Epithelial cell of prostate (primary cell): ENCODE results near the gene C2orf78.
"Not testable (repeated sequence)": the region's sequence is repeated elsewhere in the genome, so short reads cannot be mapped to it uniquely, and the experiment has no call there.

Source experiments
- DNase-seq: peaks from one replicate; pipeline ENCODE4 v3.0.0-alpha.2; 2011; ENCODE audit warnings: low read depth, low spot score
- H3K27ac ChIP-seq: fragments of 450-650 bp; 2 replicates; pipeline ENCODE4 v1.5.1; 2017; ENCODE audit warnings: mild to moderate bottlenecking

Gene C2orf78

GRCh38 chr2:73783883-73784282, at the start of gene C2orf78:
Gene C2orf78, plus strand, starts transcription at chr2:73784183. Its CDS starts 127 bp downstream, at chr2:73784310.
- peak within 1 kb of the TSS; percentile 38 for H3K27ac ChIP-seq
- not testable (repeated sequence) for DNase-seq

GRCh38 chr2:73736378-73736777, 47.6 kb upstream of the C2orf78 start:
- DNase-seq = no peak
- H3K27ac ChIP-seq = peak overlapping the region; percentile 54

GRCh38 chr2:73736855-73737779, 46.9 kb upstream of the C2orf78 start, which contains the start of gene TPRKB:
Gene TPRKB, minus strand, starts transcription at chr2:73737345. Its CDS starts 2,776 bp downstream, at chr2:73734569.
- peak within 1 kb of the TSS; percentile 54 for H3K27ac ChIP-seq
- DNase-seq = peak; percentile 64

GRCh38 chr2:73739101-73739500, 44.9 kb upstream of the C2orf78 start:
- H3K27ac ChIP-seq = no peak overlapping the region

GRCh38 chr2:73740767-73741166, 43.2 kb upstream of the C2orf78 start:
- no peak overlapping the region for H3K27ac ChIP-seq
- DNase-seq = no peak

More at GRCh38 chr2:73739101-73739500, 44.9 kb upstream of the C2orf78 start:
- peak; percentile 10 for DNase-seq

GRCh38 chr2:73746015-73746876, 37.7 kb upstream of the C2orf78 start:
- no peak for DNase-seq
- H3K27ac ChIP-seq = no peak overlapping the region

GRCh38 chr2:73746877-73747208, 37.1 kb upstream of the C2orf78 start:
- no peak for DNase-seq
- no peak overlapping the region for H3K27ac ChIP-seq

- no peak for DNase-seq
- no peak overlapping the region for H3K27ac ChIP-seq
Observed at GRCh38 chr2:73749314-73749713, 34.7 kb upstream of the C2orf78 start.

GRCh38 chr2:73754332-73754731, 29.7 kb upstream of the C2orf78 start:
- DNase-seq, H3K27ac ChIP-seq: not testable (repeated sequence)

GRCh38 chr2:73759285-73759764, 24.7 kb upstream of the C2orf78 start:
- no peak for DNase-seq
- no peak overlapping the region for H3K27ac ChIP-seq

GRCh38 chr2:73759904-73760303, 24.1 kb upstream of the C2orf78 start:
- no peak for DNase-seq
- H3K27ac ChIP-seq = no peak overlapping the region

- no peak overlapping the region for H3K27ac ChIP-seq
- no peak for DNase-seq
Observed at GRCh38 chr2:73762571-73762970, 21.4 kb upstream of the C2orf78 start.

GRCh38 chr2:73764945-73765344, 19.0 kb upstream of the C2orf78 start:
- DNase-seq = no peak
- no peak overlapping the region for H3K27ac ChIP-seq

GRCh38 chr2:73766349-73766748, 17.6 kb upstream of the C2orf78 start:
- H3K27ac ChIP-seq = peak overlapping the region; percentile 30
- DNase-seq = no peak

GRCh38 chr2:73766994-73767393, 17.0 kb upstream of the C2orf78 start:
- peak overlapping the region; percentile 30 for H3K27ac ChIP-seq
- DNase-seq = no peak

- no peak for DNase-seq
- no peak overlapping the region for H3K27ac ChIP-seq
Observed at GRCh38 chr2:73770725-73771124, 13.3 kb upstream of the C2orf78 start.

GRCh38 chr2:73772819-73773218, 11.2 kb upstream of the C2orf78 start:
- H3K27ac ChIP-seq = no peak overlapping the region

GRCh38 chr2:73776381-73776780, 7.6 kb upstream of the C2orf78 start:
- H3K27ac ChIP-seq = peak overlapping the region; percentile 89
- no peak for DNase-seq

More at GRCh38 chr2:73772819-73773218, 11.2 kb upstream of the C2orf78 start:
- no peak for DNase-seq

GRCh38 chr2:73776869-73777519, 7.0 kb upstream of the C2orf78 start:
- peak overlapping the region; percentile 89 for H3K27ac ChIP-seq
- DNase-seq = peak; percentile 78

GRCh38 chr2:73778867-73779466, 5.0 kb upstream of the C2orf78 start:
- peak overlapping the region; percentile 89 for H3K27ac ChIP-seq
- DNase-seq = not testable (repeated sequence)
